HUDEP-2 (cell line): ENCODE results near the gene CYB5R3.
A peak's percentile ranks its signal among the peaks of the same experiment; 100 is the strongest.

Source experiments
- DNase-seq, 76 experiments: peaks; one replicate each; lab custom pipeline; 2025; ENCODE audit not compliant: unreplicated experiment in 76 of 76; lab: John Stamatoyannopoulos, UW

CYB5R3 gene

GRCh38 chr22:42646569-42647525 lies 2.3 kb downstream of the CYB5R3 start:
- DNase-seq = peak in 64 of 76 experiments; percentile 4 to 77 (median 54)

- DNase-seq = peak in 2 of 76 experiments; percentile 11 to 16
These were observed 3.1 kb downstream of the CYB5R3 start for GRCh38 chr22:42645938-42646568.

GRCh38 chr22:42645341-42645937 lies 3.8 kb downstream of the CYB5R3 start:
- peak in 1 of 76 experiments; percentile 17 for DNase-seq

- no peak for DNase-seq
These were observed 4.5 kb downstream of the CYB5R3 start for GRCh38 chr22:42644422-42645340.

- DNase-seq = no peak
These were observed 5.4 kb downstream of the CYB5R3 start for GRCh38 chr22:42643634-42644421.

- DNase-seq = peak in 63 of 76 experiments; percentile 13 to 75 (median 43)
These were observed 6.2 kb downstream of the CYB5R3 start for GRCh38 chr22:42642806-42643633.

- DNase-seq = no peak
These were observed 7.3 kb downstream of the CYB5R3 start for GRCh38 chr22:42641801-42642413.

GRCh38 chr22:42639541-42640241 lies 9.5 kb downstream of the CYB5R3 start:
- DNase-seq = no peak

GRCh38 chr22:42637555-42637954 lies 11.6 kb downstream of the CYB5R3 start:
- DNase-seq = no peak

- DNase-seq = no peak
These were observed 12.7 kb downstream of the CYB5R3 start for GRCh38 chr22:42636506-42636905.

- DNase-seq = peak in 34 of 76 experiments; percentile 7 to 69 (median 34)
These were observed 13.7 kb downstream of the CYB5R3 start for GRCh38 chr22:42635531-42635930.

GRCh38 chr22:42633013-42633412 lies 16.2 kb downstream of the CYB5R3 start:
- DNase-seq = no peak

- peak in 1 of 76 experiments; percentile 3 for DNase-seq
These were observed 17.1 kb downstream of the CYB5R3 start for GRCh38 chr22:42632096-42632495.

- no peak for DNase-seq
These were observed 18.1 kb downstream of the CYB5R3 start for GRCh38 chr22:42630901-42631602.

GRCh38 chr22:42630211-42630610 lies 19.0 kb downstream of the CYB5R3 start:
- DNase-seq = no peak

GRCh38 chr22:42627981-42628380 lies 21.2 kb downstream of the CYB5R3 start:
- DNase-seq = no peak
